Activated T-cell treated with anti-CD3 and anti-CD28 coated beads, Interleukin-2, amount 50 U/mL, for 1 hour (primary cell): ENCODE data around the gene SSU72.
"Not testable (repeated sequence)": the region's sequence is repeated elsewhere in the genome, so short reads cannot be mapped to it uniquely, and the experiment has no call there.

Experiments
- DNase-seq: peaks from one replicate; pipeline ENCODE4 v3.0.0-alpha.2; 2020

SSU72 gene

DNA sequence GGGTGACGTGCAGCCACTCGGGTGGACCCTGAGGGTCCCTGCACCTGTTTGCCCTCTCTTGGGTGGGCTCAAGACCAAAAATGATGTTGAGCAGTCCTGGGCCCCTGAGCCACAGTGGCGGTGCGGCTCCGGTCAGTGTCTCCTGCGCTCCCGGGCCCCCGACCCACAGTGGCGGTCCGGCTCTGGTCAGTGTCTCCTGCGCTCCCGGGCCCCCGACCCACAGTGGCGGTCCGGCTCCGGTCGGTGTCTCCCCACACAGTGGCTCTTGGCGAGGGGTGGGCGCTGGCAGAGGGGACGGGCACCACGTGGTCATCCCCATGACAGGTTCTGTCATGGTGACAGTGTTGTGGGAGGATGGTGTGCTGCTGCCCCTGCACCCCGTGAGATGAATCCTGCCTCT, 80.4 kb downstream of the SSU72 start:
- not testable (repeated sequence) for DNase-seq
